HFFc6 (cell line): ENCODE measurements around the gene KIF13A. TPM values are rescaled to one million over a fixed set of nuclear protein-coding genes. Genes with fewer than 3 reads are reported as not detected.

Source experiments
- DNase-seq: peaks from one replicate; pipeline ENCODE4 v3.0.0-alpha.2; 2018
- H3K27ac Mint-ChIP-seq: 2 replicates; pipeline ENCODE4 v1.8.0; 2020; ENCODE audit warnings: mild to moderate bottlenecking, mixed read lengths
- H3K27me3 Mint-ChIP-seq: 2 replicates; pipeline ENCODE4 v1.8.0; 2021; ENCODE audit warnings: mild to moderate bottlenecking, moderate library complexity, mixed read lengths; ENCODE audit not compliant: insufficient read depth
- H3K36me3 Mint-ChIP-seq: 2 replicates; pipeline ENCODE4 v1.8.0; 2021; ENCODE audit warnings: low read depth, mixed read lengths
- H3K4me1 Mint-ChIP-seq: 2 replicates; pipeline ENCODE4 v1.8.0; 2020; ENCODE audit warnings: low read depth, mixed read lengths
- H3K4me3 Mint-ChIP-seq: 2 replicates; pipeline ENCODE4 v1.8.0; 2020; ENCODE audit warnings: mild to moderate bottlenecking, moderate library complexity, mixed read lengths
- H3K9me3 Mint-ChIP-seq: 2 replicates; pipeline ENCODE4 v1.8.0; 2020; ENCODE audit warnings: mild to moderate bottlenecking, mixed read lengths
- total RNA-seq, 6 experiments: library from RNA; stranded (reverse); fragmentation: NEBNext Ultra II Directional; extraction: Animal tissue kit (Norgen Biotek cat#: 25700); gene quantifications; 2 replicates in 1 of 6; 3 replicates in 5 of 6; pipeline ENCODE4 v1.2.3, GENCODE V29; 2021
- TF ChIP-seq, protein P1 (sequence below): fragments of 200-600 bp; sonication (generic); IDR thresholded peaks from 2 replicates; pipeline ENCODE4 v1.5.0; 2021; ENCODE audit warnings: antibody characterized with exemption, mild to moderate bottlenecking

Gene KIF13A
- total RNA-seq, 6 experiments from 2014 or later, result 63.7 to 72.8 (median 66.4) TPM

DNA sequence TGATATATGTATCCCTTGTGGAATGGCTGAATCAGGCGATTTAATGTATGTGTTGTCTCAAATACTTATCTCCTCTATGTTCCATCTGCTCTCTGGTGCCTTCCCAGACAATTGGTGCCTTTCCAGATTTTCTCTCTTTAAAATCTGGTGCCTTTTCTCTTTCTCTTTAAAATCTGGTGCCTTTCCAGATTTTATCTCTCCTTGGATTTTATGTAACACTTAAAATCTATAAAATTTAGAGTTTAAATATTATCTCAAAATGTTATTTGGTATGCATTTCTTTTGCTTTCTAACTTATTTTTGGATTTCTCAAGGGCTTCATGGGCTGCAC lies 116.3 kb downstream of the KIF13A start:
- TF ChIP-seq, protein P1, sequence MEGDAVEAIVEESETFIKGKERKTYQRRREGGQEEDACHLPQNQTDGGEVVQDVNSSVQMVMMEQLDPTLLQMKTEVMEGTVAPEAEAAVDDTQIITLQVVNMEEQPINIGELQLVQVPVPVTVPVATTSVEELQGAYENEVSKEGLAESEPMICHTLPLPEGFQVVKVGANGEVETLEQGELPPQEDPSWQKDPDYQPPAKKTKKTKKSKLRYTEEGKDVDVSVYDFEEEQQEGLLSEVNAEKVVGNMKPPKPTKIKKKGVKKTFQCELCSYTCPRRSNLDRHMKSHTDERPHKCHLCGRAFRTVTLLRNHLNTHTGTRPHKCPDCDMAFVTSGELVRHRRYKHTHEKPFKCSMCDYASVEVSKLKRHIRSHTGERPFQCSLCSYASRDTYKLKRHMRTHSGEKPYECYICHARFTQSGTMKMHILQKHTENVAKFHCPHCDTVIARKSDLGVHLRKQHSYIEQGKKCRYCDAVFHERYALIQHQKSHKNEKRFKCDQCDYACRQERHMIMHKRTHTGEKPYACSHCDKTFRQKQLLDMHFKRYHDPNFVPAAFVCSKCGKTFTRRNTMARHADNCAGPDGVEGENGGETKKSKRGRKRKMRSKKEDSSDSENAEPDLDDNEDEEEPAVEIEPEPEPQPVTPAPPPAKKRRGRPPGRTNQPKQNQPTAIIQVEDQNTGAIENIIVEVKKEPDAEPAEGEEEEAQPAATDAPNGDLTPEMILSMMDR, result no peak
- peak overlapping the region; percentile 65; the same call in 1 of the 2 replicates for H3K27ac Mint-ChIP-seq
- H3K4me1 Mint-ChIP-seq, result peaks cover 77% of the 10 kb centered on the region
- H3K36me3 Mint-ChIP-seq, result peaks cover 12% of the 10 kb centered on the region
- DNase-seq, result no peak
- no peaks in the 10 kb centered on the region for H3K9me3 Mint-ChIP-seq
- no peaks in the 10 kb centered on the region; the same call in 1 of the 2 replicates for H3K27me3 Mint-ChIP-seq
- H3K4me3 Mint-ChIP-seq, result no peak overlapping the region

DNA sequence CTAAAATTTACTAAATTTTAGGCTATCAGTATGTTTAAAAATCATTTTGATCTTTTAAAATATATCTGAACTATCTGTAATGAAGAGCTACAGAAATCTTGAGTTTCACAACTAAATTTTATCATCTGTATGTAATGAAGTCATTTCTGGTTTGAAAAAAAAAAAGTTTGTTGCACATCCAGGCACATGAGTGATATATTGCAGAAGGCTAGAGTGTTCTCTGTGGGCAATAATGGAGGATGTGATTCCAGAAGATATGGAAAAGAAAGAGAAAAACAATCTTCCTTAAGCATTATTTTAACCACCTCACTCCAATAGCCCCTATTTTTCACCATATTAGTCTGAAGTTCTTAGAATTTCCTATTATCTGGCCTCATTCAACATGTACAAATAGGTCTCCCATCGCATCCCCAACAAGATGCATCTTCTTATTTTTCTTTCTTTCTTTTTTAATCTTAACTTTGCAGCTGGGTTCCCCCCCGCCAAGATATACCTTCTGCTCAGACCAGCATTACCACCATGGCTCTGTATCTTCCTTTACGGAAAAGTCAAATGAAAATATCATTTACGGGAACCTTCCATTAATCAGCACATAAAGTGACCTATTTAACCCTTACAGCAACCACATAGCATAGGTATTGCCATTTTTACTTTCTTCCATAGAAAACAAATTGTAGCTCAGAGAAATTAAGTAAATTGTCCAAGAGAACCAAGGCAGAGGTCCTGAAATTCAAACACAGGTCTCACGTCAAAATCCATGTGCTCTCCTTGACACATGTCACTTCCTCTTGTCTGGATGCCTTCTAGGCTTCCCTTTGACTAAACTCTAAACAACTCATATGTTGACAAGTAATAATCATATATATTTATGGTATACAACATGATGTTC lies 116.9 kb downstream of the KIF13A start:
- H3K9me3 Mint-ChIP-seq, result no peaks in the 10 kb centered on the region
- H3K36me3 Mint-ChIP-seq, result peaks cover 12% of the 10 kb centered on the region
- no peaks in the 10 kb centered on the region; the same call in 1 of the 2 replicates for H3K27me3 Mint-ChIP-seq
- TF ChIP-seq, protein P1, result no peak
- peaks cover 77% of the 10 kb centered on the region for H3K4me1 Mint-ChIP-seq
- no peak overlapping the region for H3K4me3 Mint-ChIP-seq
- no peak for DNase-seq
- H3K27ac Mint-ChIP-seq, result no peak overlapping the region

DNA sequence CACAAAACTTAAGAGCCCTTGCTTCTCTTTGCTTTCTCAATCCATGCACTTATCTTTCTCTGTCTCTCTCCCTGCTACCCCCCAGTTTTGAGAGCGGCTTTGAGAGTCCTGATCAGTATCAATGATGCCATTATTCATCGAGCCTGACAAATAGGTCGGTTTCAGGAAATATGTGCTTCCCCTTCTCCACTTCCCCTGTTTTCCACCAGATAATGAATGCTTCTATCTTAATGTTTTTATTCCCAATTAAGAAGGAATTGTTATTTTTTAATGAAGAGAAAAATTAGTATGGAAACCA lies 117.7 kb downstream of the KIF13A start:
- no peak overlapping the region for H3K4me3 Mint-ChIP-seq
- TF ChIP-seq, protein P1, result no peak

DNA sequence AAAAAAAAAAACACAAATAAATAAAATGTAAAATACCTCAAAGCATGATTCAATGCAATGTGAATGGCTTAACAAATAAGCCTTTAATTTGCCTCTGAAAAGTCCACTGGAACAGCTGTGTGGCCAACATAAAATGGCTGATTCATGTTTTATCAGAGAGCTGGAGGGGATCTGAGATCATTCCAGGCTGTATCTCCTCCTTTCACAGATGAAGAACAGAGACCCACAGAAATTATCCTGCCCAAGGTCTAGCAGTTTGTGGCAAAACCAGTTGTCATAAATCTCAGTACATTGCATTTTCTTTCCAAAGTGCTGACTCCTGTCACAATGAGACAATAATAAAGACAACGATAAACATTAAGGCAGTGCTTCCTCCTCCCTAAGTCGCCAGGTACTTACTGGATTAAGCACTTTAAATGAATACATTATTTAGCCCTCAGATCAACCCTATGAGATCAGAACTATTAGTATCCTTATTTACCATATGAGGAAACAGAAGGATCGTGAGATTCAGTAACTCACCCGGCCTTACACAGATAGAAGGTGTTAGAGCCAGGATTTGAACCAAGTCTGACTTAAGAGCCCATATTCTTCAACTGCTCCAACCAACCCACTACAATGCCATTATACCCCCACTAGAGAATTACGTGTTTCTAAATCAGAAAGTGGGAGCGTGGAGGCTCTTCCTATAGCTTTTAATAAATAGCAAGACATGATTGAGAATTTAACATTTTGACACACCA lies 118.3 kb downstream of the KIF13A start:
- no peaks in the 10 kb centered on the region for H3K9me3 Mint-ChIP-seq
- TF ChIP-seq, protein P1, result no peak
- H3K27ac Mint-ChIP-seq, result peak overlapping the region; percentile 92
- H3K4me1 Mint-ChIP-seq, result peaks cover 89% of the 10 kb centered on the region
- H3K36me3 Mint-ChIP-seq, result peaks cover 12% of the 10 kb centered on the region
- no peaks in the 10 kb centered on the region; the same call in 1 of the 2 replicates for H3K27me3 Mint-ChIP-seq
- DNase-seq, result peak; percentile 80
- peak overlapping the region; percentile 66 for H3K4me3 Mint-ChIP-seq

More for the DNA sequence above, 117.7 kb downstream of the KIF13A start:
- no peak for DNase-seq
- no peaks in the 10 kb centered on the region for H3K9me3 Mint-ChIP-seq
- H3K4me1 Mint-ChIP-seq, result peaks cover 84% of the 10 kb centered on the region
- peaks cover 12% of the 10 kb centered on the region for H3K36me3 Mint-ChIP-seq
- H3K27me3 Mint-ChIP-seq, result no peaks in the 10 kb centered on the region; the same call in 1 of the 2 replicates
- peak overlapping the region; percentile 92 for H3K27ac Mint-ChIP-seq

DNA sequence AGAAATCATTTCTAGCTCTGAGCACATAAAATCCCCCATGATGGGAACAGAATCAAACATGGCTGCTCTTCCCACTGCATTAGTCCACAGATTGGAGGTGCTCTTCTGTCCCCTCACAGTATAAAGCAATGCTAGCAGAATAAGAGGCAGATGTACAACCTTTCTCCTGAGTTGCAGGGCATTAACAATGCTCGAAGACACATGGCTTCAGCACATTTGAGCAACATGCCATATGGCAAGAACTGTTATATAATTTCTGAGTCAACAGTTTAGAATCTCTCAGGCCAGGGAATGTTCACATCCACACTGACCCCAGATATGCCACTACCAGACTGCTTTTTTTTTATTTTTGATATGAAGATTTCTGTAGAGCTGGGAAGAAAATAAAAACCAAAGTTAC lies 119.6 kb downstream of the KIF13A start:
- Mint-ChIP-seq H3K27me3 (no peaks in the 10 kb centered on the region; the same call in 1 of the 2 replicates), H3K36me3 (peaks cover 12% of the 10 kb centered on the region), H3K27ac (peak overlapping the region; percentile 80)

More for the DNA sequence above, 119.6 kb downstream of the KIF13A start:
- Mint-ChIP-seq H3K9me3 (no peaks in the 10 kb centered on the region), H3K4me1 (peaks cover 98% of the 10 kb centered on the region), H3K4me3 (peak overlapping the region; percentile 23; the same call in 1 of the 2 replicates)
- TF ChIP-seq, protein P1, result no peak
- peak; percentile 67 for DNase-seq
